Ramos (cell line): ENCODE results near the gene EGLN1.

Experiments used
- in situ Hi-C: fragments of 300-500 bp; cut with MboI; formaldehyde crosslinking; loops from one replicate; pipeline ENCODE4 v1.14.3; 2022; ENCODE audit warnings: low sequenced_read_pairs; ENCODE audit not compliant: unreplicated experiment

EGLN1 gene

DNA sequence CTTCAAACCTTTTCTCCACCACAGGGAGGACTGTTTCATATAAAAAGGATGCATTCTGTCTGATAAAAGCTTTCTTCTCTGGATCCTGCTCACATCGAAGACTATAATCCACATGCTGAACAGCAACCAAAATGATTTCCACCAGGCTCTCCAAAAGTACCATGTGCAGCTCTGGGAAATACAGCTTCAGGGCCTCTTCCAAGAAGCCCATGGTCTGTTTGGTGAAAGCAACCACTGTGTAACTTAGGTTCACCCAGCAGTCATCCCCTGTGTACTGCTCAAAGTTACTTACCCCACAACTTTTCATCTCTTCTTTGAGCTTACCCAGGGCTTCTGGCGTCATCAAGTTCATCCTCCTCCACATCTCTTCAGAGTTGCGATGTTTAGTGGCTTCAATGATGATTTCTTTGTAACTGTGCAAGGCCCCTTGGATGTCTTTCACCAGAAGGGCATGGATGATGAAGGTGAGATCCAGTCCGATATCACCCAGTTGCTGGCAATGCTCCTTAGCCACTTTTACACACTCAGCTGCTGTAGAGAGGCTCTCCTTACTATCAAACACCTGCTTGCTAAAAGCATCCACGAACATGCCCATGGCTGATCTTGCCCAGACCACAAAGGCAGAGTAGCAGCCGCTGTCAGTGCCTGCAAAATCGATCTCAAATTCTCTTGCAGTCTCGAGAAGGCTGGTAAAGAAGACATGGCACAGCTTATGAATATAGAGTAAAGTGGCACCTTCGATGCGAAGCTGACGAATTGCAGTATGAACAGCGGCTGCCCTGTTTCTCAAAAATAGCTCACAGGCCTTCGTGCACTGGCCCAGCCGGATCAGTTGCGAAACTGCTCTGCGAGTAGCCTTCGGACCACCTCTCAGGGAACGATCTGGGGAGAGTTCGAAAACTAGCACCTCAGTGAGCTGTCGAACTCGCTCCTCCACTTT, 86.2 kb downstream of the EGLN1 start:
- in situ Hi-C loops = no loop called here

DNA sequence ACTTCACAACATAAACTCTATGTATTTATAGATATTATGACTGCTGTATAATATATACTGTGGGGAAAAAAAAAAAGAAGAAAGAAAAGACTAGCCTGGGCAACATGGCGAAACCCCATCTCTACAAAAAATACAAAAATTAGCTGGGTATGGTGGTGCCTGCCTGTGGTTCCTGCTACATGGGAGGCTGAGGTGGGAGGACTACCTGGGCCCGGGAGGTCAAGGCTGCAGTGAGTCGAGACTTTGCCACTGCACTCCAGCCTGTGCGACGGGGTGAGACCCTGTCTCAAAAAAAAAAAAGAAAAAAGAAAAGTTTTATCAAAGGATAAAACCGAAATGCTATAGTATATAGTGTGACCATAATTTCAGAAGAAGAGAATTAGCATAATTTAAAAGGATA, 87.1 kb downstream of the EGLN1 start:
- in situ Hi-C loops = no loop called here

DNA sequence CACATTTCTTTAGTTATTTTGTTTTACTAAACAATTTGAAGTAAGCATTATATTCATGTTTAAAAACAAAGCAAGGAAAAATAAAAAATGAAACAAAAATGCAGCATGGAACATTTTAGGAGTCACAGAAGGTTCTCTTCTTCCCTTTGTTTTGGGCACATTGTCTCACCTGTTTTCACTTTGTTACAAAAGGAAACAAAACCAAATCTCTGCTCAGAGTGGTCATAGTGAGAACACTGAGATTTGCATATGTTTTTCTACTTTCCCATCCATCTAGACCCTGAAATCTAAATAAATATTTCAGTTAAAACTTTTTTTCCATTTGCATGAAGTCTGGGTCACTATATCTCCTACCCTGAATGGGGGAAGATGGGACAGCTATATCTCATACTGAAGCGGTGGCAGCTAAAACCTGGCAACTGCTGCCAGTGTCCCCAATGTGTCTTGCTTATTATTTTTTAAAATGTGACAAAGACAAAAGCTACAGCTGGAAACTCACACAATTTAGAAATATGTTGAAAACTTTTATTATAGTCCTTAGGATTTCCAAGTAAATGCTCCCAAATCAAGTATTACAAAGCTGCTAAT, 87.9 kb downstream of the EGLN1 start:
- in situ Hi-C loops = no loop called here

DNA sequence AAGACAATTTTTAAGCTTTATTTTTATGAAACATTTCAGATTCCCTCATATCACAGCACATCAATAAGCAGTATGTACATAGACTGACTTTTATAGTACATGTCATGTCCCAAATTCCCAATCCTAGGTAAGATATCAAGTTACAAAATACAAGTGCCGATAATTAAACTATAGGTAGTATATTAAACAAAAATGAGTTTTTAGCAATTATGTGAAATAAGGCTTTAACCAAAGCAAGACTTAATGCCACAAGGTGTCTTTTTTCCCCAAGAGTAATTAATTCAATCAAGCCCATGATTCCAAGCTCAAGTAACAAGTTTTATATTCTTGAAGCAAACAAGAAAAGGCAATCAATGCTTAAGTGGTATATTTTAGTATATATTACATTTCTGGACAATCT, 89.3 kb downstream of the EGLN1 start:
- in situ Hi-C loops = no loop called here

DNA sequence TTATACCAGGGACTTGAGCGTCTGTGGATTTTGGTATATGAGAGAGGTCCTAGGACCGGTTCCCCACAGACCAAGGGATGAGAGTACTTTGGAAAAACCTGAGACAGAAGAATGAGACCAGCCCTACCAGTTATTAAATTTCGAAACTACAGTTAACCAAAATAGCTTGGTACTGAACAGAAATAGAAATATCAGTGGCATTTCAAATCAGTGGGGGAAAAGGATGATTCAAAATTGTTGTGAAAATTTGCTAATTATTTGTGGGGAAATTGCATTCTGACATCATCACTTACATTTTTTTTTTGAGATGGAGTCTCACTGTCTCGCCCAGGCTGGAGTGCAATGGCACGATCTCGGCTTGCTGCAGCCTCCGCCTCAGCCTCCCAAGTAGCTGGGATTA, 92.6 kb downstream of the EGLN1 start:
- in situ Hi-C loops = no loop called here

DNA sequence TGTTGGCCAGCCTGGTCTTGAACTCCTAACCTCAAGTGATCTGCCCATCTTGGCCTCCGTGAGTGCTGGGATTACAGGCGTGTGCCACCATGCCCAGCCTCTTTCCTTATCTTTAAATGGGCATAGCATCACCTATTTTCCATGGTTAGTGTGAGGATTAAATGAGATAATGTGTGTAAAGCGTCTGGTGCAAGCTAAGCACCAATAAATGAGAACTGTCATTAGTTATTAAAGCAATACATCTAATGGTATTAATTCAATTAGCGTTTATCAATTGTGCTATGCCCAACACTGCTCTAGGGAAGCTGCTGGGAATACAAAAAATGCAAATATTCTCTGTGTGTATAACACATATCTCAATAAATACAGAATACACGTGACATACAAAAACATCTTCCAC, 94.5 kb downstream of the EGLN1 start:
- in situ Hi-C loops = no loop called here

DNA sequence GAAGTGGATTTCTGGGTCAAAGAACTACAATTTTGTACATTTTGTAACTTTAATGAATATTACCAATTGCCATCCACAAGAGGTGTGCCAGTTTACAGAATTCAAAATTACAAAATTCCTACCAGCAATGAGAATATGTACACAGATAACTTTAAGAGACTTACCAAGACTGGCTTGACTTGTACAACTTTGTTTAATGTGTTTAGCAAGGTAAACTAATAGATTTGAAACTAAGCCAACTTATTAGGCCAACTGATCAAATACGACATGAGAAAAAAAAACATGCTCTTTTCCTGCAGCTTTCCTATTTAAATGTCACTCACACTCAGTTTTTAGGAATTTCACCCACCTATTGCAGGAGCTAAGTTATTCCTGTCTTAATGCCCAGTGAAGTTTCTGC, 95.8 kb downstream of the EGLN1 start:
- in situ Hi-C loops = no loop called here

DNA sequence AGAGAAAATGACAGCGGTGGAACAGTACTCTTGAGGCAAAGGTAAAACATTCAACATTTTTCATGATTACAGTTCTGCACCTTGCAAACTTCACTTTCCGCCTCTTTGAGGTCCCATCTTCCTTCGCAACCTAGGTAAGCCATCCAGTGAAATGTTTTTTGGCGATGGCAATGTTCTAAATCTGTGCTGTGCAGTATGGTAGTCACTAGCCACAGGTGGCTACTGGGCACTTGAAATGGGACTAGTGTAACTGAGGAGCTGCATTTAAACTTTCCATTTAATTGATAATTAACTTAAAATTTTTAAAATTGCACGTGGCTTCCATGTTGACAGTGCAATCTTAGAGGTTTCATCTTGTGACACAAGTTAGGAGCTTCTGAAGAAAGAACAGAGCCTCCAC, 97.4 kb downstream of the EGLN1 start:
- in situ Hi-C loops = no loop called here

DNA sequence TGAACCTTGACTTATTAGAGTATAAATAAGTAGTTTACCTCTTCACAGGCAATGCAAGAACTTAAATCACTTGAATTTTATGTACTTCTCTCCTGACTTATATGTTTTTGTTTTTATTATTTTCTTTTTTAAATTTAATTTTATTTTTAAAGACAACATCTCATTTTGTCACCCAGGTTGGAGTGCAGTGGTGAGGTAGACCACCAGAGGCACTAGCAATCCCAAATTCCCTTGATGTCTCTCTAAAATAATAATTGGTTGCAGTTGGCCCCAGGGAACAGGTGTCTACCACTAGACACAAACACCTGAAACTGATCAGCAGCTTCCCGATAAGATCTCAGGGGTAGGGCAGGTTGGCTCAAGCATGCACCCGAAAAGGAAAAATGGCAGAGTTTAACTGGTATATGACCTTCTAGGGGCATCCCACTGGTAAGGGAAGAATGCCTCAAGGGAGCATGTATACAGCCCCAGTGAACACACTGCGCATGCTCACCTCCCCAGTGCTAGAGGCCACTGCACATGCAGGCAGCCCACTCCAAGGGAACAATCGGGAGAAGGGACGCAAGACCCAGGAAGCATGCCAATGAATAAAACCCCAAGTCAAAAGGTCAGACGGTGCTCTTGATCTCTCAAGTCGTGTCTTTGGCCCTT, 99.1 kb downstream of the EGLN1 start:
- in situ Hi-C loops = no loop called here

DNA sequence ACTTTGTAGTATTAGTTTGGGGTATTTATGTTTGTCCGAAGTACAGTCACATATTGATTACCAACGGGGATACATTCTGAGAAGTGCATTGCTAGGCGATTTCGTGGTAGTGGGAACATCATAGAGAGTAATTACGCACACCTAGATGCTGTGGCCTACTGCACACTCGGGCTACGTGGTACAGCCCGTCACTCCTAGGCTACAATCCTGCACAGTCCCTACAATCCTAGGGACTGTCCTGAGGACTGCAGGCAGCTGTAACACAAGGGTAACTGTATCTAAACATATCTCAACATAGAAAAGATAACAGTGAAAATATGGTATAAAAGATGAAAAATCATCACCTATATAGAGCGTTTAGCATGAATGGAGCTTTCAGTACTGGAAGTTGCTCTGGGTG, 103.0 kb downstream of the EGLN1 start:
- in situ Hi-C loops = no loop called here

DNA sequence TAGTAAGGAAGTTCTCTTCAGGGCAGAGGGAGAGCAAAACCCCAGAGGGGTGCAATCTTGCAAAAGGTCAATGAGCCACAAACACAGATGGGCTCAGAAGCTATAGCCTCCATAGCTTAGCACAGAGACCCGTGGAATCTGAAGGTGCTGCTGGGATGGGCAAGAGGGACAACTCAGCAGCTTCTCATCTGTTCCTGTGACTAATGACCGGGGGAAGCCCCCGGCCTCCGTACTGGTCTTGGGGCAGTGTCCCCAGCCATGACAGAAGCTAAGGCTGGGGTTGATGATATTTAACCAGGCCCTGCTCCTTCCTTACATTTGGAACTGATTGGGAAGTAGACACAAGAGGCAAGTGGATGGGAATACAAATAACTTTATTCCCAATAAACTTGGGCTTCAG, 103.5 kb downstream of the EGLN1 start:
- in situ Hi-C loops = no loop called here

DNA sequence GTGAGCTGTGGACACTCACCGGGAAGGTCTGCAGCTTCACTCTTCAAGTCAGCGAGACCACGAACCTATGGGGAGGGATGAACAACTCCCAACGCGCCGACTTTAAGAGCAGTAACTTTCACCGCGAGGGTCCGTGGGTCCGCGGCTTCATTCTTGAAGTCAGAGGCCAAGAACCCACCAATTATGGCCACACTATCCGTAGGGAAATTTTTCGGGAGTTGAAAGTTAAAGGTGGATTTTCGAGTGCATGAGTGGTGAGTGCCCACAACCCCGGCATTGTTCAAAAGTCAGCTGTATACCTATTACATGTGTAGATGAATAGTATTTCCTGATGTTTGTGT, 104.1 kb downstream of the EGLN1 start:
- in situ Hi-C loops = no loop called here

DNA sequence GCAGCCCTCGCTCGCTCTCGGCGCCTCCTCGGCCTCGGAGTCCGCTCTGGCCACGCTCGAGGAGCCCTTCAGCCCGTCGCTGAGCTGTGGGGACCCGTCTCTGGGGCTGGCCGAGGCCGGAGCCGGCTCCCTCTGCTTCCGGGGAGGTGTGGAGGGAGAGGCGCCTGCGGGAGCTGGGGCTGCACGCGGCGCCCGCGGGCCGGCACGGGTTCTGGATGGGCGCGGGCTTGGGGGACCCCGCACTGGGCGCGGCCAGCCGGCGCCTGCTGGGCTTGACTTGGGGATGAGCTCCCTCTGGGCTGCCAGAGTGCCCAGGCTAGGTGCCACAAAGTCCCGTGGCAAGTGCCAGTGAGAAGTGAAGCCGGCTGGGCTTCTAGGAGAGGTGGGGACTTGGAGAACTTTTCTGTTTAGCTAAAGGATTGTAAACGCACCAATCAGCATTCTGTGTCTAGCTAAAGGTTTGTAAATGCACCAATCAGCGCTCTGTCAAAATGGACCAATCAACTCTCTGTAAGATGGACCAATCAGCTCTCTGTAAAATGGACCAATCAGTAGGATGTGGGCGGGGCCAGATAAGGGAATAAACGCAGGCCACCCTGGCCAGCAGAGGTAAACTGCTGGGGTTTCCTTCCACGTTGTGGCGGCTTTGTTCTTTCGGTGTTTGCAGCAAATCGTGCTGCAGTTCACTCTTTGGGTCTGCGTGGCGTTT, 104.6 kb downstream of the EGLN1 start:
- in situ Hi-C loops = no loop called here

DNA sequence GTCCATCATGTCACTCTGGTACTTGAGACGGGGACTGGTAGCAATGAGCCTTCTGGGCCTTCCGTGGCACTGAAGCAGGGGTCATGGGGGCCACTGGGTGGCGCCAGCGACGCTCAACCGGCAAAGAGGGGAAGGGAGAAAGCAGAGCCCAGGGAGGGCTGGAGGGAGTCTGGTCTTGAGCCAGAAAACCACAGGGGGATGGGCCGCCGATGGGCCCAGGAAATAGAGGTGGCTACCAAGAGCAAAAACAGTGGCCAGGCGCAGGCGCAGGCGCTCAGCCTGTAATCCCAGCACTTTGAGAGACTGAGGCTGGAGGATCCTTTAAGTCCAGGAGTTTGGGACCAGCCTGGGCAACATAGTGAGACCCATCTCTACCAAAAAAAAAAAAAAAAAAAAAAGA, 106.2 kb downstream of the EGLN1 start:
- in situ Hi-C loops = no loop called here
